ACC112 (cell line): ENCODE results near the gene MEIOSIN.
"Not testable (repeated sequence)": the region's sequence is repeated elsewhere in the genome, so short reads cannot be mapped to it uniquely, and the experiment has no call there.

Source experiments
- H2AFZ ChIP-seq: fragments of 200-600 bp; sonication (generic); one replicate; pipeline ENCODE4 v1.6.0; 2017; ENCODE audit warnings: antibody characterized with exemption, low read length; ENCODE audit not compliant: unreplicated experiment
- H3K27ac ChIP-seq: fragments of 200-600 bp; sonication (generic); 2 replicates; pipeline ENCODE4 v1.5.1; 2014; ENCODE audit warnings: low read depth, mild to moderate bottlenecking, antibody characterized with exemption, low read length, moderate library complexity
- H3K27me3 ChIP-seq: fragments of 200-600 bp; sonication (generic); 2 replicates; pipeline ENCODE4 v1.6.1; 2014; ENCODE audit warnings: mild to moderate bottlenecking, antibody characterized with exemption, low read length, moderate library complexity, mixed read lengths; ENCODE audit not compliant: insufficient read depth
- H3K36me3 ChIP-seq: fragments of 200-600 bp; sonication (generic); 2 replicates; pipeline ENCODE4 v1.6.1; 2016; ENCODE audit warnings: mild to moderate bottlenecking, antibody characterized with exemption, low read length, moderate library complexity, mixed read lengths; ENCODE audit not compliant: insufficient read depth
- H3K4me1 ChIP-seq: fragments of 200-600 bp; sonication (generic); one replicate; pipeline ENCODE4 v1.6.1; 2016; ENCODE audit warnings: low read length, mixed read lengths; ENCODE audit not compliant: insufficient read depth, unreplicated experiment, control insufficient read depth
- H3K4me3 ChIP-seq: fragments of 200-600 bp; sonication (generic); 2 replicates; pipeline ENCODE4 v1.5.1; 2014; ENCODE audit warnings: mild to moderate bottlenecking, low read depth, low read length
- H3K79me2 ChIP-seq: fragments of 200-600 bp; sonication (generic); one replicate; pipeline ENCODE4 v1.6.0; 2016; ENCODE audit warnings: low read length; ENCODE audit not compliant: control insufficient read depth, unreplicated experiment, insufficient read depth

MEIOSIN gene

DNA sequence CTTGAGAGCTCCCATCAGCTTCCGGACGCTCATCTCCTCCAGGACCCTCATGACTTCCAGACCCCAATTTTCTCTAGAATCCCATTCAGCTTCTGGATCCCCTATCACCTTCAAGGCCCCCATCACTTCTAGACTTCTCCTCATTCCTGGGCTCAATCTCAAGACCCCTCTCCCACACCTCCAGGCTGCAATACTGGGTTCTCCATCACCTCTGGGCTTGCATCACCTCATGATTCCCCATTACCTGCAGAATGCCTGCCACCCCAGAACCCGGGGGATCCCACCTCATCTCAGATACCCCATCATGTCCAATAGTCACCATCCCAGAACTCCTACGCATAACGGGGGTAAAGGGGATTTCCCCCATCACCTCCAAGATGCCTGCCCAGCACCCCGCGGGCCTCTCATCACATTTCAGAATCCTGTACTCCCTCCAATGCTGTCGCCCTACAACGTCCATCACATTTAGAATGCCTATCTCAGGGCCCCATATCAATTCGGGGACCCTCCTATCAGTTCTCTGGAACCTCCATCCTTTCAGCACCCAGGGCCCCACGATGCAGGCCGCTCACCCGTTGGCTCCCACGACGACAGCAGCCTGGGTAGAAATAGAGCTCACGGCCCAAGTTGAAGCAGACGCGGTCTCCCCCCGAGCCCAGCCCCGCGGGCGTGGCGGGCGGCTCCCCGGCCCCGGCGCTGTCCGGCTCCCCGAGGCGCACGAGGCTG lies 58.7 kb downstream of the MEIOSIN start:
- no peak overlapping the region for H2AFZ ChIP-seq
- H3K27me3 ChIP-seq = no peaks in the 10 kb centered on the region
- H3K4me3 ChIP-seq = peak overlapping the region; percentile 78
- peaks cover 19% of the 10 kb centered on the region for H3K79me2 ChIP-seq
- H3K4me1 ChIP-seq = peaks cover 6% of the 10 kb centered on the region
- H3K36me3 ChIP-seq = peaks cover 3% of the 10 kb centered on the region; the same call in 1 of the 2 replicates
- peak overlapping the region; percentile 59; the same call in 1 of the 2 replicates for H3K27ac ChIP-seq

DNA sequence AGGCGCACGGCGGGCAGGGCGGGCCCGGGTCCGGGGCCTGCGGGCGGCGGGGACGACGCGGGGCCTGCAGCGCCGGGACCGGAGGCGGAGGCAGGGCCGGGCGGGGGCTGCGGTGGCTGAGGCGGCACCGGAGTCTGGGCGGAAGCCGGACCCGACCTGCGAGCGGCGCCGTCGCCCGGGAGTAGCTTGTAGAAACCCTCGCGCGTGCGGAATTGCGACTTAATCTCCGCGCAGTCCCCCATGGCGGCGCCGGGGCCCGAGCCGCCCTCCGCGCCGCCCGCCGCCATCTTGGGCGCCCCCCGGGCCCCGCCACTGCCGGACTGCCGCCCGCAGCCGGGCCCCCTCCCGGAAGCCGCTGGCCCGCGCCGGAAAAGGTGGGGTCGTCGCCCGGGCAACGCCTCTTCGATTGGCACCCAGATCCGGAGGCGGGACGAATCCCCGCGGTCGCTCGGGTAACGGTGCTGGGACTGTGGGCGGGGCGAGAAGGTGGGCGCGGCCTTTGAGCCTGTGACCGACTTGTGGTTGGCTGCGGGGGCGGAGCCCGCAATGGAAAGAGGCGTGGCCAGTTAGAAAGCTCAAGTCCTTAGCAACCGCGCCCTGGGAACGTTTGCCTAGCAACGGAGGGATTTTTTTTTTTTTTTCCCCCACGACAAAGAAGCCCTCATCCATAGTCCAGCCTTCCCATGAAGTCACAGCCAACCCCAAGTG lies 59.4 kb downstream of the MEIOSIN start, which contains the start of gene DMWD:
Gene DMWD, minus strand, starts transcription at position 376 of the 708 bp plus-strand sequence. Its CDS starts 89 bp downstream, at position 287.
- peak within 1 kb of the TSS; percentile 59 for H3K27ac ChIP-seq
- H3K79me2 ChIP-seq = peaks cover 19% of the 10 kb centered on the region
- H3K27me3 ChIP-seq = no peaks in the 10 kb centered on the region
- H2AFZ ChIP-seq = no peak within 1 kb of the TSS
- H3K4me1 ChIP-seq = peaks cover 6% of the 10 kb centered on the region
- peak within 1 kb of the TSS; percentile 78 for H3K4me3 ChIP-seq
- H3K36me3 ChIP-seq = peaks cover 3% of the 10 kb centered on the region; the same call in 1 of the 2 replicates

DNA sequence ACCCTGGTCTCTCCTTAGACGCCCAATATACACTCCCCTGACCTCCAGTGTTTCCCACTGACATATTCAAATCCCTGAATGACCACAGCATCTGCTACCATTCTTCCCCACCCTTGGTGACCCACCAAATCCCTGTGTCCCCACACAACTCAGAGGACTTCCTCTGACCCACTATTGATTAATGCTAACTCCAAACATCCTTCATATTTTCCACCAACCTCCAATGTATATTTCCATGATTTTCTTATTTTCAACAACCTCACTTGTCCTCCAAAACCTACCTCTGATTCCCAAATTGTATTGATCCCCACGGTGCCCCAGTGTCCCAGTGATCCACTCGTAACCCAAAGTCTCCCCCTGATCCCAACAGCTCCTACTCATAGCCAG lies 59.9 kb downstream of the MEIOSIN start:
- Histone ChIP-seq H3K27ac (peak overlapping the region; percentile 51), H3K36me3 (peaks cover 3% of the 10 kb centered on the region; the same call in 1 of the 2 replicates), H3K27me3 (no peaks in the 10 kb centered on the region), H3K4me1 (peaks cover 6% of the 10 kb centered on the region), H3K79me2 (peaks cover 19% of the 10 kb centered on the region), H2AFZ (no peak overlapping the region), H3K4me3 (peak overlapping the region; percentile 78; the same call in 1 of the 2 replicates)

DNA sequence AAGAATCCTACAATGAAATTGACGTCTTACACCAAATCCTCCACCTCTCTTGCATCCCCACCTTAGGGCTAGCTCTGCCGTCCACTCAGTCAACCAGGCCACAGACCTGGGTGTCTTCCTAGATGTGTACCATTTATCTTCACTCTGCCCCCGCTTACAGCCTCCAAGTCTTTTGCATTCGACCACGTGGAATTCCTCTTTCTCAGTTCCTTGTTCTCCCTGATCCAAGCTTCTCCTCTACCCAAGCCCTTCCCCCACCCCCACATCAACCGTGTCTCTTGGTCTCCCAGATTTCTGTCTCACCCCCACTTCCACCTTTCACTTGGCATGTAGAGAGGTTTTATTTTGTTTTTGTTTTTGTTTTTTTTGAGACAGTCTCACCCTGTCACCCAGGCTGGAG lies 60.6 kb downstream of the MEIOSIN start:
- H3K79me2 ChIP-seq = peaks cover 19% of the 10 kb centered on the region
- no peak overlapping the region for H3K27ac ChIP-seq
- H3K36me3 ChIP-seq = peaks cover 3% of the 10 kb centered on the region; the same call in 1 of the 2 replicates
- H3K4me1 ChIP-seq = peaks cover 6% of the 10 kb centered on the region
- H3K27me3 ChIP-seq = no peaks in the 10 kb centered on the region
- no peak overlapping the region for H3K4me3 ChIP-seq
- H2AFZ ChIP-seq = no peak overlapping the region

DNA sequence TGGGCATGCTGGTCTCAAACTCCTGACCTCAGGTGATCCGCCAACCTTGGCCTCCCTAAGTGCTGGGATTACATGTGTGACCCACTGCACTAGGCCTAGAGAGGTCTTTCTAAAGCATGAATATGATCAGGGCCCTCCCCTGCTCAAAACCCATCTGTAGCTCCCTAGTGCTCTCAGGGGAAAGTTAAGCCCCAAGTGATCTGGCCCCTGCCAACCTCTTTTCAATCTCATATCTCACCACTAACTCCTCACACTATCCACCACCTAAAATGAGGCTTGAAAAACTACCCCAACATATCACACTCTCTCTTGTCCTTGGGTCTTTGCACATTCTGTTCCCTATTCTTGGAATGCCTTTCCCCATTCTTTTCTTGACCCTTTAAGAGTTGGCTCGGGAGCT lies 61.4 kb downstream of the MEIOSIN start:
- Histone ChIP-seq H3K27ac (no peak overlapping the region), H3K4me3 (no peak overlapping the region), H3K79me2 (peaks cover 19% of the 10 kb centered on the region), H3K36me3 (no peaks in the 10 kb centered on the region), H2AFZ (no peak overlapping the region), H3K4me1 (peaks cover 6% of the 10 kb centered on the region), H3K27me3 (no peaks in the 10 kb centered on the region)

DNA sequence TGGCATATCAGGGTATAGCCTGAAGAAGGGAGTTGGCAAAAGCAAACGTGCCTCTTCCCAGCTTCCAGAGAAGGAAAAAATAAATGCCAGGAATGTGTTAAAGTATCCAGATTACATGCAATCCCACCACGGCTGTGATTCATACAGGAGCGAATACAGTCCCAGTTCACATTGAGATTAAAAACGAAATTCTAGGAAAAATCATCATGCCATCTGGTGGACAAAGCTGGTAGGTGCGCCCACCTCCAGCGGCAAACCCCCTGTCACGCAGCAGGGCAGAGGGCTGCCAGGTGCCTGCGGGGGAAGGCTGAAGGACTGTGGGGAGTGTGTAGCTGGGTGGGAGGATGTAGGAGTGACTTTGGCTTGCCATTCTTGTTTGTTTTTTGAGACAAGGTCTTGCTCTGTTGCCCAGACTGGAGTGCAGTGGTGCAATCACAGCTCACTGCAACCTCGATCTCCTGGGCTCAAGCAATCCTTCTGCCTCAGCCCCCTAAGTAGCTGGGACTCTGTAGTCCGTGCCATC lies 65.8 kb downstream of the MEIOSIN start:
- H2AFZ ChIP-seq = no peak overlapping the region
- H3K79me2 ChIP-seq = no peaks in the 10 kb centered on the region
- no peak overlapping the region for H3K27ac ChIP-seq
- H3K4me3 ChIP-seq = no peak overlapping the region
- no peaks in the 10 kb centered on the region for H3K27me3 ChIP-seq
- peaks cover 4% of the 10 kb centered on the region for H3K4me1 ChIP-seq
- no peaks in the 10 kb centered on the region for H3K36me3 ChIP-seq

DNA sequence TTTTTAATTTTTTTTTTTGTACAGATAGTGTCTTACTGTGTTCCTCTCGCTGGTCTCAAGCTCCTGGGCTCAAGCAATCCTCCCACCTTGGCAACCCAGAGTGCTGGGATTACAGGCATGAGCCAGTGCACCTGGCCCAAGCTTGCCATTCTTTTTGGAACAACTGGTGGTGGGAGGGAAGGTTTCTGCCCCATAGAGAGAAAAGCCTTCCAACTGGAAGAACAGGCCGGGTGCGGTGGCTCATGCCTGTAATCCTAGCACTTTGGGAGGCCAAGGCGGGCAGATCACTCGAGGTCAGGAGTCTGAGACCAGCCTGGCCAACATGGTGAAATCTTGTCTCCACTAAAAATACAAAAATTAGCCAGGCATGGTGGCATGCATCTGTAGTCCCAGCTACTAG lies 66.3 kb downstream of the MEIOSIN start:
- H3K4me3 ChIP-seq, H3K4me1 ChIP-seq, H3K36me3 ChIP-seq, H3K79me2 ChIP-seq, H3K27me3 ChIP-seq, H3K27ac ChIP-seq, H2AFZ ChIP-seq: not testable (repeated sequence)

DNA sequence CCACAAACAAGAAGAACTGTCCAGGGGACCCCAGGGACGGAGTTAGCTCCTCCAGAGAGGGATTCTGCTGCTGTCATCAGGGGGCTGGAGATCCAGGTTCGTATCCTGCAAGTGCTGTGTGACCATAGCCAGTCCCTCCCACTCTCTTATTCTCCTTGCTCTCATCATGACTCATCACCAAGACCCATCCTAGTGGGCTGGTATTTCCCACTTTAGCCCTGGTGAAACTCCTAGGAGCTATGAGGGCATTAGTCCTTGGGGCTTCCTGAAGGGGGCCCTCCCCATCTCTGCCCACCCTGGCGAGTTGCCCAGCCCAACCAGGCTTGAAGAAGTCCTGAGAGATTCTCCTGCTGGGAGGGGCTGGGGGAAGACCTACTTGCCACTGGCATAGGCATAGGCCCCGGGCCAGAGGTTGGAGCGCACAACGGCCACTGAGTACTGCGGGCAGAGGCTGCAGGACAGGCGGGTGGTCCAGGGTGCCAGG lies 66.9 kb downstream of the MEIOSIN start:
- Histone ChIP-seq H3K27ac (no peak overlapping the region), H3K36me3 (no peaks in the 10 kb centered on the region), H3K79me2 (no peaks in the 10 kb centered on the region), H2AFZ (no peak overlapping the region), H3K4me1 (peaks cover 4% of the 10 kb centered on the region), H3K4me3 (no peak overlapping the region), H3K27me3 (no peaks in the 10 kb centered on the region)

DNA sequence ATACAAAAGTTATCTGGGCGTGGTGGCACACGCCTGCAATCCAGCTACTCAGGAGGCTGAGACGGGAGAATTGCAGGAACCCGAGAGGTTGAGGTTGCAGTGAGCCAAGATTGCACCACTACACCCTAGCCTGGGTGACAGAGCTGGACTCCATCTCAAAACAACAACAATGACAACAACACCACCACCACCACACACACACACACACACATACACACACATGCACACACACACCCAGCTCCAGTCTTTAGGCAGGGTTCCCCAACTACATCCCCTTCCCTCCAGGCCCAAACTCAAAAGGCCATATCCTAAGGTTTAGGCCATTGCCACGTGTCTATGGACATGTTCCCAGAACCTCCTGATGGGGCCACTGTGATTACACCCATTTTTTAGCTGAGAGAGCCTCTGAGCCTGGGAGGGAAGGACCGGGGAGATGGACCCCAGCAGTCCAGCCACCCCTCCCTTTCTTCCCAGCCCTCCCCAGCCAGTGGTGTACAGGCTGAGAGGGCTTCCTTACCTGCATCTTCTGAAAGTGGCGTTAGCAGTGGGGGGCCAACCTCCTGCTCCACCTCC lies 68.5 kb downstream of the MEIOSIN start:
- Histone ChIP-seq H3K27ac (no peak overlapping the region), H3K4me3 (no peak overlapping the region), H3K4me1 (peaks cover 8% of the 10 kb centered on the region)

DNA sequence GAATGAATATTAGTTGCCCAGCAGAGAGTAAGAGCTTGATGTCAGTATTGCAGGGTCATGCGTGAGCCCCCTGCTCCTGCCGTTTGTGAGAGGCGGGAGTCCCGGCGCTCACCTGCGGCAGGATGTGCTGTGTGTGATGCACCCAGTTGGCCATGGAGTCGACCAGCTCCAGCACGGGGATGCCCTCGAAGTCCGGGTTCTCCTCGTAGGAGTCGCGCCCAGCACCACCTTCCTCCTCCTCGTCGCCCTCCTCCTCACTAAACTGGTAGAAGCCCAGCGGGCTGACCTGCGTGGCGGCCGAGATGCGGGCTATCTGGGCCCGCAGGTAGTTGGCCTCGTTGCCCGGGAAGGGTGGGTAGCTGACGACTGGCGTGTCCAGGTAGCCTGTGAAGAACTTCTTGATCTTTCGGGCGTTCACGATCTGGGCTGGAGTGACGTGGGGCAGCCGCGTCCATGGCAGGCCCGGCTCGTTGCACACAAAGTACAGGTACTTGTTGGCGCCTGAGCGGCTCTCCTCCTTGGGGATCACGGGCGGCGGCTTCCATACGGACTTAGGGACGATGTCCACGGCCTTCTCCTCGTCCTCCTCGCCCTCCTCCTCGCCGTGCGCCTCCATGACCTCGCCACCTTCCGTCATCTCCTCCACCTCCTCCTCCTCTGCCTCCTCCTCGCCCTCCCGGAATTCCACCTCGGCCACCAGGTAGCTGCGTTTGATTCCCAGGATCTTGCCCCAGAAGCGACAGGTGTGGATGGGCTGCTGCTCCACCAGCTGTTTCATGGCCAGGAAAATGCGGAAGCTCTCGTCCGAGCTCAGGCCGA lies 71.1 kb downstream of the MEIOSIN start:
- H3K4me3 ChIP-seq = no peak overlapping the region
- H2AFZ ChIP-seq = no peak overlapping the region
- peaks cover 9% of the 10 kb centered on the region for H3K4me1 ChIP-seq
- H3K36me3 ChIP-seq = no peaks in the 10 kb centered on the region
- H3K27me3 ChIP-seq = no peaks in the 10 kb centered on the region
- no peaks in the 10 kb centered on the region for H3K79me2 ChIP-seq
- no peak overlapping the region for H3K27ac ChIP-seq

More for the DNA sequence above, 68.5 kb downstream of the MEIOSIN start:
- Histone ChIP-seq H3K79me2 (no peaks in the 10 kb centered on the region), H3K36me3 (no peaks in the 10 kb centered on the region), H3K27me3 (no peaks in the 10 kb centered on the region), H2AFZ (no peak overlapping the region)
